ENCODE measurements around the gene SLC12A9.

Gene SLC12A9

DNA sequence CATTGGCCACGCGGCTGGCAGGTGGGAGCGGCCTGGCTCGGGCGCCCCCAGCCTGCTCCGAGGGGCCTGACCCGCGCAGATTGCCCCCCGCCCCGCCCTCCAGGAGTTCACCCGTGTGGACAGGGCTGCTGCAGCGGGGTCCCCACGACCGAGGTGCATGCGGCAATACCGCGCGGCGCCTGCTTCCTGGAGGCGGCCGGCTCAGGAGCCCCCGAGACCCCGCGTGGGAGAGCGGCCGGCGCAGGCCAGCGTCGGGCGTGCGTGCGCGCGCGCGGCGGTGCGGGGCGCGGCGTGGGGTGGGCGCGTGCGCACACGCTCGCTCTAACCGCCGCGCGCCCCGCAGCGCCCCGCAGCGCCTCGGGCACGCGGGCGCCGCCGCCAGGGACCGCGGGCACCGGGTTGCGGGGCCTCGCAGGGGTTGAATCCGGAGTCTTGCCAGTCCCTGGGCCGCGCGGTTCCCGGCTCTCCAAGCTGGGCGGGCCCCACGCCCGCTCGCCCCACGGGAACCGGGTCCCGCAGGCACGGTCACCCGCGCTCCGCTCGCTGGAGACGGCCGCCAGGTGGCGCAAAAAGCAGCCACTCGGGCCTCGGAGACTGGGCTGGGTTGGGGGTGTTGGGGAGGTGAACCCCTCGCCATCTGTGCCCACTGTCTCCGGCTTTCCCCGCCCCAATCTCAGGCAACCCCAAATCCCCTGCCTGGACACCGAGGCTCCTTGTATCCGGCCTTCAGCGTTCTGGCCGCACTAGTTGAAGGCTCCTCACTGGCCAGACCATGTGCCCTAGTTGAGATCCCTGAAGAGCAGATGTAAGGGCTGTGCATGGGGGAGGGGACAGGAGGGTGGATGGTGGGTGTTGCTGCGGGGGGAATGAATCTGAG is 44.5 kb downstream of the SLC12A9 start:
- Histone ChIP-seq H2AFZ (ENCODE audit: low read length) (no peak overlapping the region), H3K4me2 (ENCODE audit: low read depth, low read length) (peak overlapping the region; percentile 68; the same call in 1 of the 2 replicates), H3K9ac (ENCODE audit: low read length) (no peak overlapping the region), H3K79me2 (ENCODE audit: low read length) (no peaks in the 10 kb centered on the region), H3K4me3 (ENCODE audit: low read length) (peak overlapping the region; percentile 22; the same call in 1 of the 2 replicates), H3K9me2 (replicated peaks; ENCODE audit: insufficient read depth, low read length) (no peaks in the 10 kb centered on the region), H3K27ac (ENCODE audit: low read length) (no peak overlapping the region), H3K9me3 (replicated peaks; ENCODE audit: insufficient read depth, low read length) (no peaks in the 10 kb centered on the region), H3K27me3 (replicated peaks; ENCODE audit: insufficient read depth, low read length) (peaks cover 64% of the 10 kb centered on the region), H4K20me1 (ENCODE audit: insufficient read depth, low read length) (no peaks in the 10 kb centered on the region), H3F3A (ENCODE audit: insufficient read depth, low read length) (peaks cover 2% of the 10 kb centered on the region; the same call in 1 of the 2 replicates), H3K36me3 (replicated peaks; ENCODE audit: insufficient read depth, low read length) (no peaks in the 10 kb centered on the region), H3K4me1 (ENCODE audit: low read length) (peaks cover 2% of the 10 kb centered on the region)
- TF ChIP-seq, protein P1, sequence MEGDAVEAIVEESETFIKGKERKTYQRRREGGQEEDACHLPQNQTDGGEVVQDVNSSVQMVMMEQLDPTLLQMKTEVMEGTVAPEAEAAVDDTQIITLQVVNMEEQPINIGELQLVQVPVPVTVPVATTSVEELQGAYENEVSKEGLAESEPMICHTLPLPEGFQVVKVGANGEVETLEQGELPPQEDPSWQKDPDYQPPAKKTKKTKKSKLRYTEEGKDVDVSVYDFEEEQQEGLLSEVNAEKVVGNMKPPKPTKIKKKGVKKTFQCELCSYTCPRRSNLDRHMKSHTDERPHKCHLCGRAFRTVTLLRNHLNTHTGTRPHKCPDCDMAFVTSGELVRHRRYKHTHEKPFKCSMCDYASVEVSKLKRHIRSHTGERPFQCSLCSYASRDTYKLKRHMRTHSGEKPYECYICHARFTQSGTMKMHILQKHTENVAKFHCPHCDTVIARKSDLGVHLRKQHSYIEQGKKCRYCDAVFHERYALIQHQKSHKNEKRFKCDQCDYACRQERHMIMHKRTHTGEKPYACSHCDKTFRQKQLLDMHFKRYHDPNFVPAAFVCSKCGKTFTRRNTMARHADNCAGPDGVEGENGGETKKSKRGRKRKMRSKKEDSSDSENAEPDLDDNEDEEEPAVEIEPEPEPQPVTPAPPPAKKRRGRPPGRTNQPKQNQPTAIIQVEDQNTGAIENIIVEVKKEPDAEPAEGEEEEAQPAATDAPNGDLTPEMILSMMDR (IDR thresholded peaks at IDR 0.05; ENCODE audit: low read length) = peak; percentile 62
- TF ChIP-seq EZH2 (optimal IDR thresholded peaks at IDR 0.05; ENCODE audit: low read depth, low read length) = no peak
- TF ChIP-seq EZH2phosphoT487 (IDR thresholded peaks at IDR 0.05; ENCODE audit: low read length) = no peak
- no peak for DNase-seq

- TF ChIP-seq EZH2 (optimal IDR thresholded peaks at IDR 0.05; ENCODE audit: low read depth, low read length) (no peak), EZH2phosphoT487 (IDR thresholded peaks at IDR 0.05; ENCODE audit: low read length) (no peak)
- TF ChIP-seq, protein P1 (IDR thresholded peaks at IDR 0.05; ENCODE audit: low read length) = no peak
- no peaks in the 10 kb centered on the region for H3K36me3 ChIP-seq (replicated peaks; ENCODE audit: insufficient read depth, low read length)
- H3K4me2 ChIP-seq (ENCODE audit: low read depth, low read length) = no peak overlapping the region
- no peak overlapping the region for H3K4me3 ChIP-seq (ENCODE audit: low read length)
- no peak overlapping the region for H3K9ac ChIP-seq (ENCODE audit: low read length)
- no peak for DNase-seq
- peaks cover 5% of the 10 kb centered on the region for H3K4me1 ChIP-seq (ENCODE audit: low read length)
- no peaks in the 10 kb centered on the region for H3K79me2 ChIP-seq (ENCODE audit: low read length)
- no peaks in the 10 kb centered on the region for H3K9me3 ChIP-seq (replicated peaks; ENCODE audit: insufficient read depth, low read length)
- no peaks in the 10 kb centered on the region for H3K9me2 ChIP-seq (replicated peaks; ENCODE audit: insufficient read depth, low read length)
- no peak overlapping the region for H3K27ac ChIP-seq (ENCODE audit: low read length)
- H3K27me3 ChIP-seq (replicated peaks; ENCODE audit: insufficient read depth, low read length) = peaks cover 54% of the 10 kb centered on the region
- peaks cover 4% of the 10 kb centered on the region; the same call in 1 of the 2 replicates for H3F3A ChIP-seq (ENCODE audit: insufficient read depth, low read length)
- H2AFZ ChIP-seq (ENCODE audit: low read length) = no peak overlapping the region
- no peaks in the 10 kb centered on the region for H4K20me1 ChIP-seq (ENCODE audit: insufficient read depth, low read length)
Measured at GRCh38 chr7:100897772-100898454, 45.4 kb downstream of the SLC12A9 start.

DNA sequence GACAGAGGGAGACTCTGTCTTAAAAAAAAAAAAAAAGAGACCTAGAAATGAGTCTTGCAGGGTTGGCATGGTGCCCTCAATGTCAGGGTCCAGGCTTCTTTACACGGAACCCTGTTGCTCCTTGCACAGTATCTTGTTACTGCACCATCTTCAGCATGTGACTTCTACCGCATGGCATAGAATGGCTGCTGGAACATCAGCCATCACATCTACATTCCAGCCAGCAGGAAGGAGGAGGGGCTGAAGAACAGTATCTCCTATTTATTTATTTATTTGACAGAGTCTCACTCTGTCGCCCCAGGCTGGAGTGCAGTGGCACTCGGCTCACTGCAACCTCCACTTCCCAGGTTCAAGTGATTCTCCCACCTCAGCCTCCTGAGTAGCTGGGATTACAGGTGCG is 46.9 kb downstream of the SLC12A9 start:
- peaks cover 5% of the 10 kb centered on the region for H3K4me1 ChIP-seq (ENCODE audit: low read length)
- H3F3A ChIP-seq (ENCODE audit: insufficient read depth, low read length) = peaks cover 4% of the 10 kb centered on the region; the same call in 1 of the 2 replicates
- peaks cover 39% of the 10 kb centered on the region for H3K27me3 ChIP-seq (replicated peaks; ENCODE audit: insufficient read depth, low read length)
- no peak overlapping the region for H3K9ac ChIP-seq (ENCODE audit: low read length)
- H2AFZ ChIP-seq (ENCODE audit: low read length) = no peak overlapping the region
- no peaks in the 10 kb centered on the region for H3K36me3 ChIP-seq (replicated peaks; ENCODE audit: insufficient read depth, low read length)
- DNase-seq = no peak
- H3K9me3 ChIP-seq (replicated peaks; ENCODE audit: insufficient read depth, low read length) = no peaks in the 10 kb centered on the region
- H3K79me2 ChIP-seq (ENCODE audit: low read length) = no peaks in the 10 kb centered on the region
- no peaks in the 10 kb centered on the region for H3K9me2 ChIP-seq (replicated peaks; ENCODE audit: insufficient read depth, low read length)
- H3K4me2 ChIP-seq (ENCODE audit: low read depth, low read length) = no peak overlapping the region
- H3K27ac ChIP-seq (ENCODE audit: low read length) = no peak overlapping the region
- no peak for TF ChIP-seq EZH2phosphoT487 (IDR thresholded peaks at IDR 0.05; ENCODE audit: low read length)
- TF ChIP-seq, protein P1 (IDR thresholded peaks at IDR 0.05; ENCODE audit: low read length) = no peak
- TF ChIP-seq EZH2 (optimal IDR thresholded peaks at IDR 0.05; ENCODE audit: low read depth, low read length) = no peak
- no peak overlapping the region for H3K4me3 ChIP-seq (ENCODE audit: low read length)
- H4K20me1 ChIP-seq (ENCODE audit: insufficient read depth, low read length) = no peaks in the 10 kb centered on the region

Measured in MM.1S (cell line).